Measurements from ENCODE around the gene ZC3H7A.
"Not testable (repeated sequence)": the region's sequence is repeated elsewhere in the genome, so short reads cannot be mapped to it uniquely, and the experiment has no call there.

Gene ZC3H7A

GRCh38 chr16:11819798-11820197, 22.7 kb upstream of the ZC3H7A start:
- DNase-seq (ENCODE audit: low spot score) = no peak
- Mint-ChIP-seq H3K27me3 (ENCODE audit: low read depth) (no peaks in the 10 kb centered on the region), H3K36me3 (ENCODE audit: low read depth) (no peaks in the 10 kb centered on the region), H3K4me1 (ENCODE audit: low read depth) (no peaks in the 10 kb centered on the region), H3K4me3 (no peak overlapping the region), H3K27ac (no peak overlapping the region), H3K9me3 (no peaks in the 10 kb centered on the region)

- not testable (repeated sequence) for H3K9me3 Mint-ChIP-seq; DNase-seq (ENCODE audit: low spot score); H3K36me3 Mint-ChIP-seq (ENCODE audit: low read depth); H3K4me3 Mint-ChIP-seq; H3K27me3 Mint-ChIP-seq (ENCODE audit: low read depth); H3K4me1 Mint-ChIP-seq (ENCODE audit: low read depth); H3K27ac Mint-ChIP-seq
Observed at GRCh38 chr16:11818970-11819369, 21.9 kb upstream of the ZC3H7A start.

GRCh38 chr16:11816123-11816522, 19.1 kb upstream of the ZC3H7A start:
- Mint-ChIP-seq H3K4me3 (no peak overlapping the region), H3K9me3 (no peaks in the 10 kb centered on the region), H3K36me3 (ENCODE audit: low read depth) (no peaks in the 10 kb centered on the region), H3K27me3 (ENCODE audit: low read depth) (no peaks in the 10 kb centered on the region), H3K27ac (no peak overlapping the region), H3K4me1 (ENCODE audit: low read depth) (peaks cover 3% of the 10 kb centered on the region)
- DNase-seq (ENCODE audit: low spot score) = no peak

DNA sequence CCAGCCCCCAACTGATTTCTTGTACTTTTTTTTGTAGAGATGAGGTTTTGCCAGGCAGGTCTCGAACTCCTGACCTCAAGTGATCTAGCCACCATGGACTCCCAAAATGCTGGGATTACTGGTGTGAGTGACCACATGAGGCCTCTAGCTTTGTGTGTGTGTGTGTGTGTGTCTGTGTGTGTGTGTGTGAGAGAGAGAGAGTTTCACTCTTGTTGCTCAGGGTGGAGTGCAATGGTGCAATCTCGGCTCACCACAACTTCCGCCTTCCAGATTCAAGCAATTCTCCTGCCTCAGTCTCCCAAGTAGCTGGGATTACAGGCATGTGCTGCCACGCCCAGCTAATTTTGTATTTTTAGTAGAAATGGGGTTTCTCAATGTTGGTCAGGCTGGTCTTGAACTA, 17.7 kb upstream of the ZC3H7A start:
- H3K9me3 Mint-ChIP-seq; H3K4me3 Mint-ChIP-seq; H3K4me1 Mint-ChIP-seq (ENCODE audit: low read depth); DNase-seq (ENCODE audit: low spot score); H3K27ac Mint-ChIP-seq; H3K36me3 Mint-ChIP-seq (ENCODE audit: low read depth); H3K27me3 Mint-ChIP-seq (ENCODE audit: low read depth): not testable (repeated sequence)

DNA sequence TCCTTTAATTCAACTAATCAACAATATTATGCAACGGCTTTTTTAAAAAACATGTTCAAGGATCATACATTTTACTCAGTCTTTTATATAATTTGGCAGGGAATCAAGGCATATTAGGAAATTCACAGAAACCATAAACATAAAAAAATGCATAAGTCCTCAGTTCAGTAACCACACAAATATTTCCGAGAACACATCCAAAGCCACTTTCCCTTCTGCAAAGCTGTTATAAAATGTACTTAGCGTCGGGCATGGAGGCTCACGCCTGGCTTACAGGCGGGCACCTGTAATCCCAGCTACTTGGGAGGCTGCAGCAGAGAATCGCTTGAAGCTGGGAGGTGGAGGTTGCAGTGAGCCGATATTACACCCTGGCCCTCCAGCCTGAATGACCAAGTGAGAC, 9.7 kb upstream of the ZC3H7A start:
- Mint-ChIP-seq H3K27me3 (ENCODE audit: low read depth) (no peaks in the 10 kb centered on the region), H3K4me1 (ENCODE audit: low read depth) (peaks cover 9% of the 10 kb centered on the region), H3K27ac (no peak overlapping the region), H3K4me3 (no peak overlapping the region), H3K36me3 (ENCODE audit: low read depth) (no peaks in the 10 kb centered on the region), H3K9me3 (no peaks in the 10 kb centered on the region)
- no peak for DNase-seq (ENCODE audit: low spot score)

GRCh38 chr16:11805556-11805955, 8.5 kb upstream of the ZC3H7A start:
- Mint-ChIP-seq H3K4me1 (ENCODE audit: low read depth) (peaks cover 17% of the 10 kb centered on the region), H3K27me3 (ENCODE audit: low read depth) (no peaks in the 10 kb centered on the region), H3K4me3 (no peak overlapping the region), H3K27ac (no peak overlapping the region), H3K36me3 (ENCODE audit: low read depth) (no peaks in the 10 kb centered on the region), H3K9me3 (no peaks in the 10 kb centered on the region)
- DNase-seq (ENCODE audit: low spot score) = no peak

DNA sequence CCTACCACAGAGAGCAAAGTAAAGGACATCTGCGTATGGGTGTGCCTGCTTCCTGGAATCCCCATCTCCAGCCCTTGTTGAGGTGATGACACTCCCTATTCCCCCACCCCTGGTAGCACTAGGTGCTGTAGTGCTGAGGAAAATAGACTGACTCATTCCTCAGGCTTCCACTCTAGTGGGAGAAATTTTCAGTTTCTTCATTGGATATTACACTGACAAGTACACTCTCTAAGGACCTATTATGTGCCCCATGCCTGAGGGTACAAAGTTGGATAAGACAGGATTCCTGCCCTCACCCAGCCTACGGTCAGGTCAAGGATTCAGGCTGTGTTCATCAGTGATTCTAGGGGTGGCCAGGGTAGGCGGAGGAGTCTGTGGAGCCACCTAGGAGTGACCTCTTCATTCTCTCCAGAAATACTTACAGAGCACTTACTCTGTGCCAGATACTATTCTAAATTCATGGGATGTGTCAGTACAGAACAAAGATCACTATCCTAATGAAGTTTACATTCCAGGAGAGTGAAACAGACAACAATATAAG, 4.5 kb upstream of the ZC3H7A start:
- peaks cover 38% of the 10 kb centered on the region for H3K4me1 Mint-ChIP-seq (ENCODE audit: low read depth)
- H3K27me3 Mint-ChIP-seq (ENCODE audit: low read depth) = no peaks in the 10 kb centered on the region
- H3K36me3 Mint-ChIP-seq (ENCODE audit: low read depth) = peaks cover 2% of the 10 kb centered on the region
- H3K27ac Mint-ChIP-seq = no peak overlapping the region
- DNase-seq (ENCODE audit: low spot score) = no peak
- no peaks in the 10 kb centered on the region for H3K9me3 Mint-ChIP-seq
- H3K4me3 Mint-ChIP-seq = no peak overlapping the region

- DNase-seq (ENCODE audit: low spot score) = no peak
- Mint-ChIP-seq H3K27me3 (ENCODE audit: low read depth) (no peaks in the 10 kb centered on the region), H3K36me3 (ENCODE audit: low read depth) (peaks cover 7% of the 10 kb centered on the region), H3K9me3 (no peaks in the 10 kb centered on the region), H3K4me1 (ENCODE audit: low read depth) (peaks cover 46% of the 10 kb centered on the region), H3K4me3 (peak overlapping the region; percentile 86), H3K27ac (peak overlapping the region; percentile 56)
Observed at GRCh38 chr16:11800382-11800718, 3.3 kb upstream of the ZC3H7A start.

DNA sequence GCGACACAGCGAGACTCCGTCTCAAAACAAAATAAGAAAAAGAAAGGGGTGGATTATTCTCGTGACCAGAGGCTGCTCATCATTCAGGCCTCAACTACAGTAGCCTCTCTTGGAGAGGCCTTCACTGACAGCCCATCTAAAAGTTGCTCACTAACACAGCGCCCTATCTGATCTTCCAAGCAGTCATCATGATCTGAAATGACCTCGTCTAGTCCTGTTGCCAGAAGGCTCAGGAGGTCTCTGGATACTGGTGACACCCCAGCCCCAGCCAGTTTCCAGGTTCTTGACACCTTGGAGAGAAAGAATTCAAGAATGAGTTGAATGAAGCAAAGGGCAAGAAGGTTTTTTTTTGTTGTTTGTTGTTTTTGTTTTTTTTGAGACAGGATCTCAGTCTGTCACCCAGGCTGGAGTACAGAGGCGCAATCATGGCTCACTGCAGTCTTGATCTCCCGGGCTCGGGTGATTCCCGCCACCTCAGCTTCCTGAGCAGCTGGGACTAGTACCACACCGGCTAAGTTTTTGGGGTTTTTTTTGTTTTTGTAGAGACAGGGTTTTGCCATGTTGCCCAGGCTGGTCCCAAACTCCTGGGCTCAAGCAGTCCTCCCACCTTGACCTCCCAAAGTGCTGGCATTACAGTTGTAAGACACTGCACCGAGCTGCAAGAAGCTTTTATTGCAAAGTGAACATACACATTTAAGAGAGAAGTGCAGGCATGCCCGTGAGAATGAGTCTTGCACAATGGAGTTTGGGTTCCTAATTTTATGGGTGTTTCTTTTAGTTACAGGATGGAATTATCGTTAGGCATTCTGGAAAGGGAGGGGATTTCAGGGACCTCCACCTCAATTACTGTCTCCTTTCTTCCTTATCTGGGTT, 2.7 kb upstream of the ZC3H7A start:
- Mint-ChIP-seq H3K9me3 (no peaks in the 10 kb centered on the region), H3K27ac (peak overlapping the region; percentile 90), H3K4me3 (peak overlapping the region; percentile 86), H3K4me1 (ENCODE audit: low read depth) (peaks cover 51% of the 10 kb centered on the region), H3K27me3 (ENCODE audit: low read depth) (no peaks in the 10 kb centered on the region), H3K36me3 (ENCODE audit: low read depth) (peaks cover 12% of the 10 kb centered on the region)
- DNase-seq (ENCODE audit: low spot score) = peak; percentile 39

GRCh38 chr16:11799017-11799381, 1.9 kb upstream of the ZC3H7A start:
- Mint-ChIP-seq H3K4me1 (ENCODE audit: low read depth) (peaks cover 58% of the 10 kb centered on the region), H3K4me3 (peak overlapping the region; percentile 86), H3K27ac (peak overlapping the region; percentile 90), H3K27me3 (ENCODE audit: low read depth) (no peaks in the 10 kb centered on the region), H3K36me3 (ENCODE audit: low read depth) (peaks cover 18% of the 10 kb centered on the region), H3K9me3 (no peaks in the 10 kb centered on the region)
- no peak for DNase-seq (ENCODE audit: low spot score)

DNA sequence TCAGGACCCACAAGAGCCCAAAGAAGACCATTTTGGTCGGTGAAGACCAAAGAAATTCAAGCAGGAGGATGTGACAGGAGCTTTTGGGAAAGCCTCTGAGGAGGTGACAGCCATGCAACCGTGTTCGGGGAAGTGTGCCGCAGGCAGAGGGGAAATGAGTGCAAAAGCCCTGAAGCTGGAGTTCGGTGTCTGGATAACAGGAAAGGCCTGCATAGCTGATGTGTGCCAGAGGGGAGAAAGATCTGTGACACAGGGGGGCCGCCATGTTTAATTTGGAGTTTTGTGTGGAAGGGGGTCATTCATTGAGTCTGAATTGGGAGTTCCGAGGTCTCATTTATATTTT, 870 bp upstream of the ZC3H7A start:
- Mint-ChIP-seq H3K4me1 (ENCODE audit: low read depth) (peaks cover 65% of the 10 kb centered on the region), H3K4me3 (peak overlapping the region; percentile 86), H3K27me3 (ENCODE audit: low read depth) (no peaks in the 10 kb centered on the region), H3K36me3 (ENCODE audit: low read depth) (peaks cover 21% of the 10 kb centered on the region), H3K27ac (peak overlapping the region; percentile 90), H3K9me3 (no peaks in the 10 kb centered on the region)
- DNase-seq (ENCODE audit: low spot score) = no peak

DNA sequence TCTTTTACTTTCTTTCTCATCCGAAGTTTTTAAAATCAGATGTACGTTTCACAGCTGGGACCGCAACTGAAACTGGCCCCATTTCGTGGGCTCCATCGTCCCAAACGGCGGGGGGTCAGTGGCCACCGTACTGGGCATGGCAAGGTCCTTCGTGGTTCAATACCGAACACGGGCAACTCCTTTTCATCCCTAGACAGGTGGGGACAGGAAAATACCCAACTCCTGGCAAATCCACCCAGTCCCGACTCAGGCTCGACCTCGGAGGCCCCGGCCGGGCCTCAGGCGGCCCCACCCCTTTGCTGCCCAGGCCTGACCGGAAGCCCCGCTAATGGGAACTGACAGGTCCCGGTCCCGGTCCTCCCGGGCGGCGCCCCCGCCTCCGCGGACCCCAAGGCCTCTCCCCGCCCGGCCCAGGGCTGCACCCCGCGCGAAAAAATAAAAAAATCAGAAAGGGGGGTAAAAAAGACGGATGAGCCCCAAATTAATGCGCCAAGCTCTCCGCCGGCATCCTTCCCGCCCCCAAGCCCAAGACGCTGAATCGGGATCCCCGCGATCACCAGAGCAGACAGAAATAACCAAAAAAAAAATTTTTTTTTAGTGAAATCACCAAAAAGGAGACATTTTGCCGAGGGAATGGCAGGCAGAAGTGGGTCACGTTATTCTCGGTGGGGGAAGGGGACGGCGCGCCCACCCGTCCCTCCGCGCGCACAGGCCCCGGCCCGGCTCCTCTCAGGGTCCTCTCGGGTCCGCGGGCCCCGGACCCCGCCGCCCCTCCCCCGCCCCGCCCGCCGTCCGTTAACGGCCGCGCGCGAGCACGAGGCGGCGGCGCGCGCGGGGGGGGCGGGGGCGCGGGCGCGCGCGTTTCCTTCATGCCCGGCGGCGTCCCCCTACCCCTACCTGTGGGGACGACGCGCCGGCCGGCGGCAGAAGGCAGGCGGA, 562 bp downstream of the ZC3H7A start:
- peak overlapping the region; percentile 96 for H3K27ac Mint-ChIP-seq
- DNase-seq (ENCODE audit: low spot score) = peak; percentile 43
- H3K36me3 Mint-ChIP-seq (ENCODE audit: low read depth) = peaks cover 25% of the 10 kb centered on the region
- no peaks in the 10 kb centered on the region for H3K9me3 Mint-ChIP-seq
- no peaks in the 10 kb centered on the region for H3K27me3 Mint-ChIP-seq (ENCODE audit: low read depth)
- H3K4me1 Mint-ChIP-seq (ENCODE audit: low read depth) = peaks cover 68% of the 10 kb centered on the region
- peak overlapping the region; percentile 89 for H3K4me3 Mint-ChIP-seq

DNA sequence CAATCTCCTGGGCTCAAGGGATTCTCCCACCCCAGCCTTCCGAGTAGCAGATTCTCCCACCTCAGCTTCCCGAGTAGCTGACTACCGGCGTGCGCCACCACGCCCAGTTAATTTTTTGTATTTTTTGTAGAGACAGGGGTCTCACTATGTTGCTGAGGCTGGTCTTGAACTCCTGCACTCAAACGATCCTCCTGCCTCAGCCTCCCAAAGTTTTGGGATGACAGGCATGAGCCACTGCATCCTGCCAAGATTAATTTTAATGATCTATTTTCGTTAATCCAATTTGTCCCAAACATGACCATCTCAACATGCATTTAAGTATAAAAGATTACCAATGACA, 1.2 kb downstream of the ZC3H7A start:
- Mint-ChIP-seq H3K36me3 (ENCODE audit: low read depth) (peaks cover 30% of the 10 kb centered on the region), H3K9me3 (no peaks in the 10 kb centered on the region), H3K27ac (peak overlapping the region; percentile 72)

More for the DNA sequence above, 1.2 kb downstream of the ZC3H7A start:
- H3K27me3 Mint-ChIP-seq (ENCODE audit: low read depth) = no peaks in the 10 kb centered on the region
- peaks cover 70% of the 10 kb centered on the region for H3K4me1 Mint-ChIP-seq (ENCODE audit: low read depth)
- no peak for DNase-seq (ENCODE audit: low spot score)
- peak overlapping the region; percentile 89 for H3K4me3 Mint-ChIP-seq
